Gastroesophageal sphincter (tissue), 3 donors: ENCODE data around the gene FIBP.

ENCODE experiments used
- CTCF ChIP-seq, 4 experiments: fragments of 200-600 bp in 2 of 4; fragments of 450-650 bp in 2 of 4; sonication (generic) in 1 of 4; IDR thresholded peaks; one replicate each; pipeline ENCODE4 v1.5.1; 2017 to 2019; ENCODE audit warnings: antibody characterized with exemption in 4 of 4, mild to moderate bottlenecking in 2 of 4, moderate library complexity in 2 of 4
- POLR2A ChIP-seq, 2 donors: fragments of 450-650 bp; IDR thresholded peaks; one replicate each; pipeline ENCODE4 v1.6.1; 2017; ENCODE audit warnings: antibody characterized with exemption in 2 of 2, mild to moderate bottlenecking in 2 of 2, moderate library complexity in 1 of 2
- POLR2AphosphoS5 ChIP-seq: sonication (generic); formaldehyde crosslinking; IDR thresholded peaks from one replicate; pipeline ENCODE4 v1.6.1; 2017; ENCODE audit warnings: antibody characterized with exemption

- TF ChIP-seq CTCF (IDR thresholded peaks at IDR 0.05) (no peak), POLR2A (IDR thresholded peaks at IDR 0.05) (peak in 1 of 2 donors; percentile 43), POLR2AphosphoS5 (no peak)
Measured at GRCh38 chr11:65872586-65873317, 15.5 kb downstream of the FIBP start, which contains the start of gene EFEMP2.
